HG02678 (cell line): ENCODE results near the gene CCNG2.
A peak's percentile ranks its signal among the peaks of the same experiment; 100 is the strongest.

ENCODE experiments used
- ATAC-seq: cut with Tn5 transposase; IDR thresholded peaks from one replicate; pipeline ENCODE4 v1.9.1; 2021; ENCODE audit warnings: mild to moderate bottlenecking, moderate library complexity; ENCODE audit not compliant: unreplicated experiment

Gene CCNG2

DNA sequence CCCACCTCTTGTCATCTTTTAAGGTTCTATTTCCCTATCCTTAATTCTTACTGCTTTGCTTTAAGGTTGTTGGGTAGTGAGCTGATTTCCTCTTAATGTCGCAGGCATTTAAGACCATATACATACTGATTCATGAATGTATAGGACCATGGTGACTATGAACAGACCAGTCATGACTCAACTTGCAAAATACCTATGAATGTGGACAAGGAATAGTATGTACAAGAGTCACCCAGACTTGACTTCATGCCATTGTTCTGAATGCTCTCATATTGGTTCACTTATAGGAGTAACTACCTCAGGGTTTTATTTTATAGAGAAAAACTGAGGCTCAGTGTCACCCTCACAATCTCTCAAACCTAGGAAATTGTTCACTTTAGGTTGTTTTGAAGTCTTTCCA is 44.3 kb downstream of the CCNG2 start:
- ATAC-seq = no peak

DNA sequence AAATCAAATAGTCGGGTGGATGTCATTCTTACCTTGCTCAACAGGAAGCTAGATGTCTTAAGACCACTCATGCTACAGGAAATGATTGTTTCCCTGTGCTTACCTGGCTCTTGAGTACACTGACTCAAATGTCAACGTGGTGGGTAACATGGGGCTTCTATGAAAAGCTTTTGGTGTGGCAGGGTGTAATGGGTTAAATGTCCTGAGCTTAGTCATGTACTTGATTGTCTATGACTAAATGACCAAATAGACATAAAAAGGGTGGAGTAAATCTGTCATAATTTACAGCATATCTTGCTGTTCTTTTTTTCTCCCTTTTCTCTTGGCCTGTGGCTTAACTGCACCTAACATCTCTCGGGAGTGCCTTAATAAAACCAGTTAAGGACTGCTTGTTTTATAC is 44.9 kb downstream of the CCNG2 start:
- no peak for ATAC-seq

DNA sequence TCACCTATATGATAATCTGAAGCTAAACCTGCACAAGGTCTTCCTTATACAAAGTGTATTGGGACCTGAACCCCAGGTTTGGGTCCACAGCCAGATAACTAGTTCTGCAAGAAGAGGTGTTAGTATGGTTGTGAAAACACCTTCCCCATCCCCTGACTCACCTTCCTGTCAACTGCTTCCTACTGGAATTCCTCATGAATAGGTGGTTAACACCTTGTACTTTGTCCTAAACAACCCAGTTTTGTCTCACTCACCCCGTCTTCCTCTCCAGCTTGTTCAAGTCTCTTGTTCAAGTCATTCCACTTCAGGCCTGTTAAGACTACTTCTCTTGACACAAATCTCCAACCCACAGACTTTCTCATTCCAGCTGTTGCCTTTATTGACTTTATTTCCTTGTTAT is 45.5 kb downstream of the CCNG2 start:
- ATAC-seq = no peak

DNA sequence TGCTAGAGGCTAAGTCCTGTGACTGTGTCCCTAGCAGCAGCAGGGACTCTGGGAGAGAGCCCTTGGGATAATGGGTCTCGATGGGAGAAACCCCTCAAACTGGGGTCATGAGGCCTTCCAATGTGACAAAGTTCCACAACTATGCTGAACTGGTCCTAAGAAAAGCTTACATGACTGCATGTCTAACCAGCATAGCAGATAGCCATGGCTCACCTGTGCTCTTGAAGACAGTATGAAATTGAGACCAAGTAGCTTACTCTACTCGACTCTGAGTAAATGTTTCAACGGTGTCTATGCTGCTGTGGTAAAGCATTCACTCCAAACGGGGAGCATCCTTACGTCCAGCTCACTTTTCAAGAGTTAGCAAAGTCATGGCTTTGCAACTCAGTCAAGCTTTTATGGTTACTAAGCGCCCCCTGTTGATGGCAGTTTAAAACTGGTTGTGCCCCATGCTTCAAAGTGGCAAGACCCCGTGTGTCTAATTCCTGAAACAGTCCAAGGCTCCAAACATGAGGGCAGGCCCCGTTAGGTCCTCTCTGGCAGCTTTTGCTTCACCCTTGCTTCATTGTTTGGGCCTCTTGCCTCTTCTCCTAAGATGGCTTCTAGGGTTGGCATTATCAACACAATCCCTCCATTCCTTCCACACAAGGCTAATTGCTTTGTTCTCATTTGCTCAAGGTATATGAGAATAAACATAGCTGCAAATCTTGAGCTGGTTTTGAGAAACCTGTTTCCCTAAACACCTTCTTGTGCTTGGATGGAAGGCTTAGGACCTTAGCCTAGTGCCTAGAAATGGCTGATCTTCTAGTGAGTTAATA is 46.6 kb downstream of the CCNG2 start:
- ATAC-seq = peak; percentile 79

DNA sequence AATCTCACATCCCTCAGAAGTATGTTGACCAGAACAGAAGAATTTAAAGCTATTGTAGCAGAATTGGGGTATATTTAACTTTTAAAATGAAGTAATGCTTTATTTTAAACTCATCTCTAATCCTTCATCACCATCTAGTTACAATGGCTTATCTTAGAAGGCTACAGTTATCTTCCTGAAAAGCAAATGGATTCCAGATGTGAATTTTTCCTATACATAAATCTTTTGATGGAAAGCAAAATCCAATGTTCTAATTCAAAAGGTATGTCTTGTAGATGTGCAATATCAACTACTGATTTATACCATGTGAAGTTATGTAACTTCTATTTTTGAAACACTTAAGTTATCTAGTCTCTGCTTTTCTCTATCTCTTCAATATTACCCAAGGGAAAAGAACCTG is 47.6 kb downstream of the CCNG2 start:
- no peak for ATAC-seq

DNA sequence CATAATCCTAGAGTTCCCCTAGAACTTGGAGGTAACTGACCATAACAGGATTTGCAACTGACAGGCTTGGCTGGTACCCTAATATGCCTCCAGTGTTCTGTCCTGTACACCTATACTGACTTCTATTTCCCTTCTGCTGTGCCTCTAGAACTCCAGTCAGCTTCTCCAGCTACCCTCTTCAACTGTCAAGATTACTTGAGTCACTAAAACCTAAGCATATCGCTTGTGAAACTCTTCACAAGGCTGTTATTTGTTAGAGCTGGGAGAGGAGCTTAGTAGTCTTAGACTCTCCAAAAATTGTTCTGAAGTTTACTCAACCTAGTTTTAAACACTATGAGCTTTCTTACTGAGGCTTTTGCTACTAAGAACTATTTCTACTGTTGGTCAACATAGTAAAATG is 52.0 kb downstream of the CCNG2 start:
- no peak for ATAC-seq

DNA sequence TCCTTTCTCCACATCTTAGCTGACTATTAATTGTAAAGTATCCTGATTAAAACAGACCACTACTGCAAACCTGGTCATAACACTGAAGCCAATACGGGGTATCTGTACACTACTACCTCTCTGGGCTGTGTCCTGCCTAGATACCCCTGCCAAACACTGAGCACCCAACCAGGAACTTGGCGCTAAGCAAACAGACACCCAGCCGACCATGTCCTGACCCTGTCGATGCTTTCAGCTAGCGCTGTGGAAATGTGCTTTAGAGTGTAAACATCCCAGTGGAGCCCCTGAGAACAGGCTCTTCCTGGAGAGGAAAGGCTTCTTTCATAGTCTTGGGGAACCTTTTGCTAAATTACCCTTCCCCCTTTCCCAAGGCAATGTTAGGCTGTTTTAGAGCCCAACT is 52.9 kb downstream of the CCNG2 start:
- no peak for ATAC-seq

DNA sequence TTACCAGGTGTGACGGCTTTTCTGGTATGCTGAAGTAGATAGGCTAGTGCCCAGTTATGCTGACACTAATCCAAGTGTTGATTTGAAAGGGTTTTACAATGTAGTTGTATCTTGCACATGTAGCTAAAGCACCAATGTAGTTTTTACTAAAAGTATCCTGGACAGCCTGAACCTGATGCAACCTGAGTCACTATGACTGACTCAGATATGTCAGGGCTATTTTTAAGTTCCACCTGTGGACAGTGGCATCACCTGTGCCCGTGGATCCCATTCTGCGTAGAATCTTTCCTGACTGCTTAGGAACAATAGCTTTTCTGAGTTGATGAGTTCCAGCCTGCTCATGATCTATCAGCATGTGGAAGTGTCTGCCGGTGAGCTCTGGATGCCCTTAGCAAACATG is 58.1 kb downstream of the CCNG2 start:
- ATAC-seq = no peak

DNA sequence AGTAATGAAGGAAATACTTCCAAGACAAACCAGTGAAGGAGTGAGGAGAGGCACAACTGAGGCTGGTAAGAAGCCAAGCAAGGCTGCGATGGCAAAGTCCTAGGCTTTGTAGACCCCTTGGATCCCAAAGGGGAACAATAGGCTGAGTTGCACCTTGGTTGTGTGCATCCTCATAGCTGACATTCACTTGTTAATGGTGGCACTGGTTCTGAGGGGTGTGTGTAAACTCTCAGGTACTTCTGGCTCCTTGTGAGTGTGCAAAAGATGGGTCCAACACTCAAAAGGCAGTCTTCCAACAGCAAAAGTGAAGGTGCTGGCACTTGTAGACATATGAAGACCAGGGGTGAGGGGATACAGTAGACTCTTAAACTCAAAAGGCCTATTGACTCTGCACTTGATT is 60.5 kb downstream of the CCNG2 start:
- no peak for ATAC-seq

DNA sequence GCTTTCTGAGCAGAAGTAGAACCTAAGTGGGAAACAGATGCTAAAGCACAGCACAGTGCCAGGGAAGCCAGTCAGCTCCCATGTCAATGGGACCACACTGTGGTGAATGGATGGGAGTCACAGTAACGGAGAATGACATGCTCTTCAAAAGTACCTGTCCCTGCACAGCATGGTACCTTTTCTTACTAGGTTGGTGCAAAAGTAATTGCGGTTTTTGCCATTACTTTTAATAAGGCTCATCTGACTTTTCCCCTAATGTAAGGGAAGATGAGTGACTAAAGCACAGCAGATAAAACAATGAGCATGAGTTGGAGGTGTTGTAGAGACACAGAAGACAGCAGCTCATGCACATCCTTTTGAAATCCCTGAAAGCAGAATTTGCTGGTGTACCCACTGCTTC is 62.3 kb downstream of the CCNG2 start:
- no peak for ATAC-seq
